Panc1 (cell line): ENCODE results near the gene PPP6R2. TPM values are rescaled to one million over a fixed set of nuclear protein-coding genes. Genes with fewer than 3 reads are reported as not detected.

Experiments
- ATAC-seq: fragments of 200-7000 bp; cut with Tn5 transposase; 2 replicates; pipeline ENCODE4 v1.9.1; 2020; ENCODE audit warnings: mild to moderate bottlenecking, moderate library complexity
- BruUV-seq: library from RNA; stranded (reverse); fragments of 400-500 nt; replicated peaks from 2 replicates; lab custom pipeline; 2021; lab: Mats Ljungman, UMichigan
- CTCF ChIA-PET: fragments of 300-600 bp; sonication (Branson Sonifier 250); formaldehyde crosslinking; loops from one replicate; lab custom pipeline; 2022; ENCODE audit warnings: antibody characterized with exemption; lab: Charles Lee
- POLR2A ChIA-PET: fragments of 300-600 bp; sonication (Branson Sonifier 250); formaldehyde crosslinking; loops from one replicate; lab custom pipeline; 2022; ENCODE audit warnings: antibody characterized with exemption; lab: Charles Lee
- DNase-seq: peaks from one replicate; pipeline ENCODE4 v3.0.0-alpha.2; 2010; ENCODE audit warnings: low read depth, low spot score
- H3K27ac ChIP-seq: 2 replicates; pipeline ENCODE4 v1.5.1; 2011; ENCODE audit warnings: mild to moderate bottlenecking, low read length, inconsistent platforms
- H3K27me3 ChIP-seq: fragments of 200-500 bp; sonication (Bioruptor generic); 2 replicates; pipeline ENCODE4 v1.6.0; 2014; ENCODE audit warnings: low read length, inconsistent platforms; ENCODE audit not compliant: control insufficient read depth, insufficient read depth
- H3K36me3 ChIP-seq: fragments of 200-500 bp; sonication (Bioruptor generic); 2 replicates; pipeline ENCODE4 v1.5.1; 2014; ENCODE audit warnings: inconsistent platforms, mild to moderate bottlenecking, low read length, moderate library complexity; ENCODE audit not compliant: control insufficient read depth, insufficient read depth
- H3K4me1 ChIP-seq: 2 replicates; pipeline ENCODE4 v1.5.1; 2011; ENCODE audit warnings: inconsistent platforms, mild to moderate bottlenecking, low read length, moderate library complexity; ENCODE audit not compliant: control insufficient read depth, insufficient read depth
- H3K4me3 ChIP-seq, 2 experiments: 2 replicates each; pipeline ENCODE4 v1.5.1; 2011 to 2012; ENCODE audit warnings: low read depth in 2 of 2, low read length in 2 of 2, mild to moderate bottlenecking in 2 of 2, inconsistent platforms in 1 of 2, moderate library complexity in 1 of 2
- H3K9me3 ChIP-seq: fragments of 200-500 bp; sonication (Bioruptor generic); 2 replicates; pipeline ENCODE4 v1.5.1; 2014; ENCODE audit warnings: low read depth, mild to moderate bottlenecking, inconsistent platforms, low read length, moderate library complexity; ENCODE audit not compliant: control insufficient read depth, insufficient read depth
- CTCF ChIP-seq: fragments of 450-650 bp; IDR thresholded peaks from 2 replicates; pipeline ENCODE4 v1.5.1; 2017; ENCODE audit warnings: mild to moderate bottlenecking
- POLR2AphosphoS5 ChIP-seq: IDR thresholded peaks from 2 replicates; pipeline ENCODE4 v1.6.1; 2012; ENCODE audit warnings: mild to moderate bottlenecking, low read depth, low read length, moderate library complexity
- SIN3A ChIP-seq: IDR thresholded peaks from 2 replicates; pipeline ENCODE4 v1.6.1; 2012; ENCODE audit warnings: low read depth, mild to moderate bottlenecking, low read length, moderate library complexity, borderline replicate concordance; ENCODE audit not compliant: insufficient read depth
- TCF7L2 ChIP-seq: IDR thresholded peaks from 2 replicates; pipeline ENCODE4 v1.6.1; 2011; ENCODE audit warnings: mild to moderate bottlenecking, low read depth, low read length, inconsistent platforms
- in situ Hi-C: cut with HindIII; loops from 2 replicates; pipeline ENCODE4 v1.10.0; 2016; ENCODE audit warnings: low sequenced_read_pairs, low pct_unique_long_range_greater_than_20kb
- intact Hi-C: fragments of 100-400 bp; cut with micrococcal nuclease; formaldehyde crosslinking; loops from one replicate; pipeline ENCODE4 v1.10.0; 2022; ENCODE audit not compliant: unreplicated experiment
- total RNA-seq: library from RNA; stranded (reverse); gene quantifications from one replicate; pipeline ENCODE4 v1.2.1, GENCODE V29; 2021; ENCODE audit not compliant: unreplicated experiment
- TF ChIP-seq, protein P1 (sequence below), 2 experiments: IDR thresholded peaks; 2 replicates each; pipeline ENCODE4 v1.6.1; 2011 to 2012; ENCODE audit warnings: low read depth in 2 of 2, control low read depth in 1 of 2, low read length in 1 of 2, mild to moderate bottlenecking in 1 of 2, moderate library complexity in 1 of 2; ENCODE audit not compliant: insufficient read depth in 1 of 2

PPP6R2 gene
- total RNA-seq, 1 experiment from 2014 or later, result 52.8 TPM

- in situ Hi-C loops (no loop called here), intact Hi-C loops (no loop called here)
- DNase-seq (no peak), ATAC-seq (peak; percentile 69)
- peak within 1 kb of the TSS; percentile 57 to 72 for H3K4me3 ChIP-seq
- H3K36me3 ChIP-seq, result no peaks in the 10 kb centered on the region
- H3K4me1 ChIP-seq, result peaks cover 13% of the 10 kb centered on the region
- H3K27me3 ChIP-seq, result no peaks in the 10 kb centered on the region
- TF ChIP-seq CTCF, result no peak
- no peak for TF ChIP-seq SIN3A
- TF ChIP-seq POLR2AphosphoS5, result no peak
- TF ChIP-seq, protein P1, sequence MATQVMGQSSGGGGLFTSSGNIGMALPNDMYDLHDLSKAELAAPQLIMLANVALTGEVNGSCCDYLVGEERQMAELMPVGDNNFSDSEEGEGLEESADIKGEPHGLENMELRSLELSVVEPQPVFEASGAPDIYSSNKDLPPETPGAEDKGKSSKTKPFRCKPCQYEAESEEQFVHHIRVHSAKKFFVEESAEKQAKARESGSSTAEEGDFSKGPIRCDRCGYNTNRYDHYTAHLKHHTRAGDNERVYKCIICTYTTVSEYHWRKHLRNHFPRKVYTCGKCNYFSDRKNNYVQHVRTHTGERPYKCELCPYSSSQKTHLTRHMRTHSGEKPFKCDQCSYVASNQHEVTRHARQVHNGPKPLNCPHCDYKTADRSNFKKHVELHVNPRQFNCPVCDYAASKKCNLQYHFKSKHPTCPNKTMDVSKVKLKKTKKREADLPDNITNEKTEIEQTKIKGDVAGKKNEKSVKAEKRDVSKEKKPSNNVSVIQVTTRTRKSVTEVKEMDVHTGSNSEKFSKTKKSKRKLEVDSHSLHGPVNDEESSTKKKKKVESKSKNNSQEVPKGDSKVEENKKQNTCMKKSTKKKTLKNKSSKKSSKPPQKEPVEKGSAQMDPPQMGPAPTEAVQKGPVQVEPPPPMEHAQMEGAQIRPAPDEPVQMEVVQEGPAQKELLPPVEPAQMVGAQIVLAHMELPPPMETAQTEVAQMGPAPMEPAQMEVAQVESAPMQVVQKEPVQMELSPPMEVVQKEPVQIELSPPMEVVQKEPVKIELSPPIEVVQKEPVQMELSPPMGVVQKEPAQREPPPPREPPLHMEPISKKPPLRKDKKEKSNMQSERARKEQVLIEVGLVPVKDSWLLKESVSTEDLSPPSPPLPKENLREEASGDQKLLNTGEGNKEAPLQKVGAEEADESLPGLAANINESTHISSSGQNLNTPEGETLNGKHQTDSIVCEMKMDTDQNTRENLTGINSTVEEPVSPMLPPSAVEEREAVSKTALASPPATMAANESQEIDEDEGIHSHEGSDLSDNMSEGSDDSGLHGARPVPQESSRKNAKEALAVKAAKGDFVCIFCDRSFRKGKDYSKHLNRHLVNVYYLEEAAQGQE (IDR thresholded peaks at IDR 0.05; ENCODE audit: insufficient read depth in 1 of 2, low read depth in 2 of 2, low read length in 1 of 2), result no peak
- TF ChIP-seq TCF7L2, result no peak
- POLR2A ChIA-PET, result no interaction called here
- BruUV-seq, result no TSS peak
- H3K9me3 ChIP-seq, result no peaks in the 10 kb centered on the region
- H3K27ac ChIP-seq, result peak within 1 kb of the TSS; percentile 63; the same call in 1 of the 2 replicates
- CTCF ChIA-PET, result no interaction called here
Observed at GRCh38 chr22:50481440-50482106, 138.4 kb downstream of the PPP6R2 start, which contains the start of gene ADM2. Gene ADM2 (plus strand): TSS chr22:50481543. CDS start chr22:50481848, 305 bp downstream.

DNA sequence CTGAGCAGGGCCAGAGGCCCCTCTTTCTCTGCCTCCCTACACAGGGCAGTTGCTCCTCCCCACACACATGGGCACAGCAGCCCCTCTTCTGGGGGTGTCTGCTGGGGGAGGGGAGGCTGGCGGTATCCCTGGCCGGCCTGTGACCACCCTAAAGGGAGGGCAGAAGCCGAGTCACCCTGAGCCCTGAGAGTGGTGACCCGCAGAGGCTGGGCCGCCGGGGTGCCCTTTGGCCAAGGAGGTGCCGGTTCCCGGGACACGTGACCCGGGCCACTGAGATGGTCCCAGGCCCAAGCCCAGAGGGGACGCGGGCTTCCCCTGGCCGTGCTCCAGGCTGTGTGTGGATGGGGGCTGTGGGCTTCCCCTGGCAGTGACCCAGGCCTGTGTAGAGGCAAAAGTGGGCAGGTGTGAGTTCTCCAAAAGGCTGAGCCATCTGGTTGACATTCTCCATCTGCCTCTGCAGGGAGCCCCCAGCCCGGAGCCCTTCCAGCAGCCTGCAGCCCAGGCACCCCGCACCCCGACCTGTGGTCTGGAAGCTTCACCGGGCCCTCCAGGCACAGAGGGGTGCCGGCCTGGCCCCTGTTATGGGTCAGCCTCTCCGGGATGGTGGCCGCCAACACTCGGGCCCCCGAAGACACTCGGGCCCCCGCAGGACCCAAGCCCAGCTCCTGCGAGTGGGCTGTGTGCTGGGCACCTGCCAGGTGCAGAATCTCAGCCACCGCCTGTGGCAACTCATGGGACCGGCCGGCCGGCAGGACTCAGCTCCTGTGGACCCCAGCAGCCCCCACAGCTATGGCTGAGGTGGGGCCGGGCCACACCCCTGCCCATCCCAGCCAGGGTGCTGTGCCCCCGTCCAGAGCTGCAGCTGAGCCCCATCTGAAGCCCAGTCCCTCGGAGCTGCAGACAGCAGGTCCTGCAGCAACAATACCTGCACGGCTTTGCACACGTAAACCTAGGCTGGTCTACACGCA lies 139.3 kb downstream of the PPP6R2 start:
- intact Hi-C loops, result no loop called here
- Histone ChIP-seq H3K4me3 (peak overlapping the region; percentile 57 to 72), H3K27me3 (no peaks in the 10 kb centered on the region), H3K9me3 (no peaks in the 10 kb centered on the region), H3K27ac (peak overlapping the region; percentile 63; the same call in 1 of the 2 replicates), H3K4me1 (peaks cover 13% of the 10 kb centered on the region), H3K36me3 (no peaks in the 10 kb centered on the region)
- no TSS peak for BruUV-seq
- ATAC-seq (no peak), DNase-seq (no peak)
- TF ChIP-seq CTCF, result no peak
- no peak for TF ChIP-seq TCF7L2
- no peak for TF ChIP-seq POLR2AphosphoS5
- no peak for TF ChIP-seq SIN3A
- TF ChIP-seq, protein P1 (IDR thresholded peaks at IDR 0.05; ENCODE audit: insufficient read depth in 1 of 2, low read depth in 2 of 2, low read length in 1 of 2), result no peak
- in situ Hi-C loops, result no loop called here
- POLR2A ChIA-PET, result no interaction called here
- CTCF ChIA-PET, result no interaction called here
